ENCODE measurements around the gene GATA3.

Gene GATA3

GRCh38 chr10:8051109-8051821 is 3.2 kb upstream of the GATA3 start:
- DNase-seq: peak; percentile 48

GRCh38 chr10:8051851-8052257 is 2.6 kb upstream of the GATA3 start:
- peak; percentile 44 for DNase-seq

- DNase-seq: peak; percentile 53
Measured at GRCh38 chr10:8052341-8052955, 2.0 kb upstream of the GATA3 start.

GRCh38 chr10:8052956-8053445 is 1.5 kb upstream of the GATA3 start:
- DNase-seq: no peak

- DNase-seq: peak; percentile 98
Measured at GRCh38 chr10:8053446-8054243, 843 bp upstream of the GATA3 start.

GRCh38 chr10:8054244-8054493 is 319 bp upstream of the GATA3 start:
- DNase-seq: no peak

GRCh38 chr10:8055420-8056349 is 1.2 kb downstream of the GATA3 start:
- peak; percentile 59 for DNase-seq

GRCh38 chr10:8056378-8056777 is 1.9 kb downstream of the GATA3 start:
- no peak for DNase-seq

- DNase-seq: peak; percentile 69
Measured at GRCh38 chr10:8056871-8057331, 2.4 kb downstream of the GATA3 start.

- no peak for DNase-seq
Measured at GRCh38 chr10:8057636-8058273, 3.3 kb downstream of the GATA3 start.

- peak; percentile 36 for DNase-seq
Measured at GRCh38 chr10:8058274-8059111, 4.0 kb downstream of the GATA3 start.

GRCh38 chr10:8059191-8059936 is 4.9 kb downstream of the GATA3 start:
- DNase-seq: no peak

GRCh38 chr10:8060010-8060703 is 5.7 kb downstream of the GATA3 start:
- peak; percentile 84 for DNase-seq

GRCh38 chr10:8060704-8061121 is 6.2 kb downstream of the GATA3 start:
- DNase-seq: no peak

GRCh38 chr10:8061274-8062211 is 7.1 kb downstream of the GATA3 start:
- DNase-seq: peak; percentile 74

GRCh38 chr10:8063128-8063908 is 8.8 kb downstream of the GATA3 start:
- DNase-seq: no peak

- no peak for DNase-seq
Measured at GRCh38 chr10:8063935-8064334, 9.4 kb downstream of the GATA3 start.

- DNase-seq: no peak
Measured at GRCh38 chr10:8064436-8064835, 9.9 kb downstream of the GATA3 start.

Data from stimulated activated CD4-positive, alpha-beta T cell treated with anti-CD3 and anti-CD28 coated beads, Interleukin-15, amount 100 ng/mL, for 24 hours (primary cell).